ENCODE measurements around the gene EPB41L2. TPM values are rescaled to one million over a fixed set of nuclear protein-coding genes. Genes with fewer than 3 reads are reported as not detected.

Gene EPB41L2
- total RNA-seq, 4 donors from 2014 or later: 46.1 to 258 (median 88.3) TPM

DNA sequence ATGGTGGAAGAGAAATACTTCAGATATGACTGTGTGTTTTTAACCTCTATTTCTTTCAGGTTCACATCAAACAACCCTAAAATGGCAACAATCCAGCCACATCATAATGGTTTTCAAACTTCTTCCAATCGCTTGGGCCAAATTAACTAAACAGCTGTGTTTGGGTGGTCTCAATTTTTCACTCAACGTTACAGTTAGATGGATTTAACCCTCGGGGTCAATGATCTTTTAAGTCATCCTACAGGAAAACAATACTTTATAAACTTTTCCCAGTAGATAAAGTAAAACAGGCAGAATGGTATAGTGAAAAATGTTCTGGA lies 60.4 kb downstream of the EPB41L2 start:
- TF ChIP-seq POLR2A (IDR thresholded peaks at IDR 0.05) (no peak), CTCF (IDR thresholded peaks at IDR 0.05) (no peak)
- no peak for DNase-seq
- Histone ChIP-seq H3K9me3 (peaks cover 0 to 4% (median 2%) of the 10 kb centered on the region in 4 donors), H3K27me3 (no peaks in the 10 kb centered on the region), H3K4me3 (no peak overlapping the region), H3K4me1 (peaks cover 0 to 10% (median 2%) of the 10 kb centered on the region in 4 donors), H3K27ac (no peak overlapping the region), H3K36me3 (no peaks in the 10 kb centered on the region)

DNA sequence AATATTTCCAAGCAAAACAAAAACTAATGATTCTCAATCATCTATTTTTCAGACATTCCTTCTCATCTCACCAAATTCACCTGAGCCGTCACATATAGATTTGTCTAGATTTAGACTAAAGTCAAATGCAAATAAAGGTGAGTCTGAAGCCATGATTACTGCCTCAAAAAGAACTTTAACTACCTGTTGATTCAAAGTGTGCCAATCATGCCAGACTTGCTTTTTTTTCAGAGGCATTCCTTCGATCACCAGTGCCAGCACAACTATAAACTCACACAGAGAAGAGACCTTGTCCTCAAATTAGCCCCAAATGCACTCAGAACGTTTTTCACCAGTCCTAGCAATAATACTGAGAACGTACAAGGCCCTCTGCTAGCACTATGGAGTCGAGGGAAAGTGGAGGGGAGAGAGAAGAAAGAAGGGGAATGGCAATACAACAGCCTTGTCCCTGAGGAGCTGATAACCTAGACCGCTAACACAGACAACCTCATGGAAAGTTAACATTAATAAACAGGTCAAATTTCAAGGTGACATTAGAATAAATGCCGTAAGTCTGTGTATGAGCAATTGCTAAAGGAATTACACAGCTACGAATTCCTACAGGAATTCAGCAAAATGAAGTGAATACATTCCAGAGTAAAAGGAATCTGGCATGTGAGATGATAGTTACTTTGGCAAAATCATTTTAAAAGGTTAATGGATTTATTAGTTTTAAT lies 60.9 kb downstream of the EPB41L2 start:
- no peak overlapping the region for H3K4me3 ChIP-seq
- no peak overlapping the region for H3K27ac ChIP-seq
- DNase-seq: no peak
- H3K27me3 ChIP-seq: no peaks in the 10 kb centered on the region
- TF ChIP-seq POLR2A (IDR thresholded peaks at IDR 0.05) (no peak), CTCF (IDR thresholded peaks at IDR 0.05) (no peak)
- peaks cover 0 to 1% (median 0%) of the 10 kb centered on the region in 4 donors for H3K9me3 ChIP-seq
- peaks cover 0 to 10% (median 2%) of the 10 kb centered on the region in 4 donors for H3K4me1 ChIP-seq
- no peaks in the 10 kb centered on the region for H3K36me3 ChIP-seq

GRCh38 chr6:131001111-131001736 lies 61.8 kb downstream of the EPB41L2 start:
- Histone ChIP-seq H3K9me3 (no peaks in the 10 kb centered on the region), H3K27ac (no peak overlapping the region), H3K27me3 (no peaks in the 10 kb centered on the region), H3K36me3 (no peaks in the 10 kb centered on the region), H3K4me3 (no peak overlapping the region), H3K4me1 (peaks cover 0 to 10% (median 2%) of the 10 kb centered on the region in 4 donors)
- TF ChIP-seq CTCF (IDR thresholded peaks at IDR 0.05) (no peak), POLR2A (IDR thresholded peaks at IDR 0.05) (no peak)
- no peak for DNase-seq

DNA sequence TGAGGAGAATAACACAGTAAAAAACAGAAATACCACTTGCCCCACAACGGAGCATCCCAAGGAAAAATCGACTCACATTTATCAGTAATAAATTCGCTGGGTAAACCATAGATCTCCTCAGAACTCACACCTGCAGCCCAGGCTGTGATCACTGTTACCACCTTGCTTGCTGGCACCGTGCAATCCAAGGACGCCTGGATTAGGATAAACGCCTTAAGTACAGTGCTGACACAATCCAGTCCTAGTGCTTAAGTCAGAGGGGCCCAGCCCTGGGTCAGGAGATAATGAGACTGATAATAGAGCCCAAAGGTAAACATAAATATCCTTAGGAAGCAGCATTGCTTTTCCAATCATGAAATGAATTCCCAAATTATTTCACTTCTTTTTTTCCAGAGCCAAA lies 62.5 kb downstream of the EPB41L2 start:
- no peak overlapping the region for H3K4me3 ChIP-seq
- no peaks in the 10 kb centered on the region for H3K9me3 ChIP-seq
- H3K27me3 ChIP-seq: no peaks in the 10 kb centered on the region
- no peak overlapping the region for H3K27ac ChIP-seq
- no peak for DNase-seq
- TF ChIP-seq POLR2A (IDR thresholded peaks at IDR 0.05): no peak
- TF ChIP-seq CTCF (IDR thresholded peaks at IDR 0.05): no peak
- H3K36me3 ChIP-seq: no peaks in the 10 kb centered on the region
- peaks cover 0 to 15% (median 2%) of the 10 kb centered on the region in 4 donors for H3K4me1 ChIP-seq

- Histone ChIP-seq H3K36me3 (no peaks in the 10 kb centered on the region), H3K9me3 (no peaks in the 10 kb centered on the region), H3K4me1 (peaks cover 0 to 15% (median 0%) of the 10 kb centered on the region in 4 donors)
Observed at GRCh38 chr6:130997061-130997753, 65.8 kb downstream of the EPB41L2 start.

More at GRCh38 chr6:130997061-130997753, 65.8 kb downstream of the EPB41L2 start:
- Histone ChIP-seq H3K4me3 (no peak overlapping the region), H3K27me3 (no peaks in the 10 kb centered on the region), H3K27ac (no peak overlapping the region)
- DNase-seq: no peak
- TF ChIP-seq CTCF (IDR thresholded peaks at IDR 0.05) (no peak), POLR2A (IDR thresholded peaks at IDR 0.05) (no peak)

All from Peyer's patch (tissue), 4 donors.